Stimulated activated CD4-positive, alpha-beta T cell treated with anti-CD3 and anti-CD28 coated beads, Interleukin-12 subunit alpha, Interleukin-12 subunit beta, amount 100 ng/mL, for 48 hours (primary cell): ENCODE data around the gene SMKR1.
"Not testable (repeated sequence)": the region's sequence is repeated elsewhere in the genome, so short reads cannot be mapped to it uniquely, and the experiment has no call there.

Source experiments
- DNase-seq, 3 donors: peaks; one replicate each; pipeline ENCODE4 v3.0.0-alpha.2; 2020; ENCODE audit warnings: low read depth in 2 of 3, low spot score in 1 of 3

Gene SMKR1

DNA sequence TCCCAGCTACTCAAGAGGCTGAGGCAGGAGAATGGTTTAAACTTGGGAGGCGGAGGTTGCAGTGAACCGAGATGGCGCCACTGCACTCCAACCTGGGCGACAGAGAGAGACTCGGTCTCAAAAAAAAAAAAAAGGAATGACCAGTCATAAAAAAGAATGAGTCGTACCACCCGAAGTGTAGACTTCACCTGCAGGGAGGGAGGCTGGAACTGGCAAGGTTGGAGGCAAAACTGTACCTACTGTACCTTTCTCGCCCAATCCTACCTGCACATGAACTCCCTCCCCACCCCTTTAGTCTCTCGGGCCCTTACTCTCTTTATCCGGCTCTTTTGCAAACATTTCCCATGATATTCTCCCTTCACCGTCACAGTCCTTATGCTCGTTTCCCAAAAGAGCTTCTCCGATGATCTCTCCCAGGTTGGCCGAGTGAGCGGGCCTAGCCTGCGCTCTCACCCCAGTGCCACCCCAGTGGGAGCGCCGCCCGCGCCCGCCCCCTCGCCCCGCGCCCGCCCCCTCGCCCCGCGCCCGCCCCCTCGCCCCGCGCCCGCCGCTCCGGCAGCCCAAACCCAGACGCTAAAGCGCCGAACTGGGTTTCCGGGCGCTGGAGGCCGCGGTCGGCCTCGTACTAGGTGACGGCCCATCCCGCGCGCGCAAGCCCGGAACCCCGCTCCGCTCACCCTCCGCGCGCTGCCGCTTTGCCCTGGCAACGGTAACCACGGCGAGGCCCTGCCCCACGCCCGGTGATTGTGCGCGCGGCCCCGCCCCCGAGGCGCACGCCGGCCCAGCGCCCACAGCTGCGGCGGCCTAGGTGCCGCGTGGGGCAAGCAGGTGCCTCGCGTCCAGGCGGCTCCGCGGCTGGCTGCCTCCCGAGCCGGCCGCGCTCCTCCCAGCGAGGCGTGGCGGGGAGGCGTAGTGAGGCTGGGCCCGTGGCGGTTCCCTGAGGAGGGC is at the start of gene SMKR1:
SMKR1 (plus strand) TSS at position 772 of the 948 bp plus-strand sequence. CDS start 294 bp downstream, outside the sequence.
- DNase-seq = peak; percentile 68 to 87 (median 71)

DNA sequence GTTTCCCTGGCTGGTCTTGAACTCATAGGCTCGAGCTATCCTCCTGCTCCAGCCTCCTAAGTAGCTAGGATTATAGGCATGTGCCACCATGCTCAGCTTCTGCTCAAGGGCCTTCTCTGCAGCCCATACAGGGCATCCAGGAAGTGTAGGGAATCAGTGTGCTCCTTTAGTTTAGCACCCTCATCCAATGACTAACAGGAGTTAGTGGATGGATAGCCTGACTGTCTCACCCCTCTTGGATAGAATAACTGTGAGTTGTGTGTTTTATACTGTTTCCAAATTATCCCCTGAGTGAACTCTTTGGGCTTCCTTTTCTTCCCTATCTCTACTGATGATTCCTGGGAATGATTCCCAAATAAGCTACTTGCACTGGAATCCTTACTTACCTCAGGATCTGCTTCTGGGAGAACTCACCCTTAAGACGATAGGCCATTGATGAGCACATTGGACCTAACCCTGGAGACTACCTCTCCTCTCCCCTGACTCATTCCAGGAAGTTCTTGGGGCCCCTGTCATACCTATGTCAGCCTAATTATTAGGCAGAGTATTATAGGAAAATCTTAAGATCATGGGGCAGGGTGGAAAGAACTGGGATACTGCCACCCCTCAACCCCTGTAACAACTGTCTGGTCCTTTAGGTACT is 49.6 kb upstream of the SMKR1 start:
- DNase-seq = no peak

DNA sequence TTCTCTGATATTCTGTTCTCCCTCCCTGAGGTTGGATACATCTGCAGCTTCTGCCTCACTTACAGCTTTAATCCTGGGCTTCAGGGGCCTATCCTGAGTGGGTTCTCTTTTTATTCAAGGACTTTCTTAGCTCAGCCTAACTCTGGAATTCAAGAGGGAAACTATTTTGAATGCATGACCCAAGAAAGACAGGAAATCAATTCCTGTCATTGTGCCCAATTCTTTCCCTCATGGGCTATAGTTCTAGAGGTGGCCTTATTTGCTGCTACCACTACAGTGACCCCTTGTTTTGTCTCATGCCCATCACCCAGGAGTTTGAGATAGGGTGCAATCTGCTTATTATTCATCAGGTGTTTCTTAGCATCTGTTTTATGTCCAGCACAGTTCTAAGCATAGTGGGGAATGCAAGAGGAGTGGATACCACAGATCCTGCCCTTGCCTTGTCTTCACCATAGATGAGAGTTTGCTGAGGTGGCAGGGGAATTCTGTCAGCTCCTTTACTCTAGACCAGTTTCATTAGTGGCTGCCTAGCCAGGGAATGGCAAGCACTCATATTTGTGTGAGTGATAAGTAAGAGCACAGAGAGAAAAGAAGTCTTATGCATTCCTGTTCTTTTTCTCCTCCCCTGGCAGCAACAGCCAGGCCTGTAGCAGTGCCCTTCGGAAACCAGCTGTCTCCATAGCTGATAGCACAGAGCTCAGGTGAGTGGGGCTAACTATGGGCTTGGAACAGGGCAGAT is 48.7 kb upstream of the SMKR1 start:
- no peak for DNase-seq

DNA sequence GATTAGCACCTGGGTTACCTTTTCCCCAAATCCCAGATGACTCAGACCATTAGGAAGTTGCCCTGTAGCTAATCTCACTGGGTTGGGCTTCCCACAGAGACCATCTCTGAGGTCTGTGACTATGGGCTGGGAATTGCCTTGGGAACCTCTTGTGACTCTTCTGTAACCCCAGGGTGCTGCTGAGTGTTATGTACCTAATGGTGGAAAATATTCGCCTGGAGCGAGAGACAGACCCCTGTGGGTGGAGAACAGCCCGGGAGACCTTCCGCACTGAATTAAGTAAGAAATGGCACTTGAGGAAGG is 48.1 kb upstream of the SMKR1 start:
- DNase-seq = no peak

DNA sequence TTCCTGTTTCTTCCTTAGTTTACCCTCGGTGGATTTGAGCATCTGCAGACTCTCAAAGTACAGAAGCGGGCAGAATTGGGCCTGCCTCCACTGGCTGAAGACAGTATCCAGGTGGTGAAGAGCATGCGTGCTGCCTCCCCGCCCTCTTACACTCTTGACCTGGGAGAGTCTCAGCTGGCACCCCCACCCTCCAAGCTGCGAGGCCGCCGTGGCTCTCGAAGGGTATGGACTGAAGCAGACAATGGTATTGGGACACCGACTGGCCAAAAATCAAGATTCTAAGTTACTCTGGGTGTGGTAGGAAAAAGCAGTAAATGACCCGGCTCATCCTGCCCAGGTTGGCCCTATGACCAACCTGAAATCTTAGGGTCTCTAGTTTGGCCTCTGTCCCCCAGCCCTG is 45.9 kb upstream of the SMKR1 start:
- no peak for DNase-seq

DNA sequence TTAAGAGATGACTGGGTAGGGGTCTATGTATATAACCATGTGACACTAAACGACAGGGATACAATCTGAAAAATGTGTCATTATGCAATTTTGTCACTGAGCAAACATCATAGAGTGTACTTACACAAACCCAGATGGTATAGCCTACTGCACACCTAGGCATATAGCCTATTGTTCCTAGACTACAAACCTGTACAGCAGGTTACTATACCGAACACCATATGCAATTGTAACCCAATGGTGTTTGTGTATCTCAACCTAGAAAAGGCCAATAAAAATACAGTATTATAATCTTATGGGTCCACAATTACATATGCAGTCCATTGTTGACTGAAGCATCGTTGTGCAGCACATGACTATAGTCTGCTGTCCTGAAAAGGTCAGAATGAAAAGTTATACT is 45.2 kb upstream of the SMKR1 start:
- no peak for DNase-seq

DNA sequence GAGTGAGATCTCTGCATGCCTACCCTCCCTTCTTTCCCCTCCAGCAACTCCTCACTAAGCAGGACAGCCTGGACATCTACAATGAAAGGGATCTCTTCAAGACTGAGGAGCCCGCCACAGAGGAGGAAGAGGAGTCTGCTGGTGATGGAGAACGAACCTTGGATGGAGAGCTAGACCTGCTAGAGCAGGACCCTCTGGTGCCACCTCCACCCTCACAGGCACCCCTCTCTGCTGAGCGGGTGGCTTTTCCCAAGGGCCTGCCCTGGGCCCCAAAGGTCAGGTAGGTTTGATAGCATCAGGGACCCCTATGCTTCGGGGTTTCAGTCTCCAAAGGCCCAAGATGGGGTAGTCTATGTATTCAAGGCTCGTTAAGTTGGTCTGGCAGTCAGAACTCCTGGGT is 44.2 kb upstream of the SMKR1 start:
- DNase-seq = no peak

DNA sequence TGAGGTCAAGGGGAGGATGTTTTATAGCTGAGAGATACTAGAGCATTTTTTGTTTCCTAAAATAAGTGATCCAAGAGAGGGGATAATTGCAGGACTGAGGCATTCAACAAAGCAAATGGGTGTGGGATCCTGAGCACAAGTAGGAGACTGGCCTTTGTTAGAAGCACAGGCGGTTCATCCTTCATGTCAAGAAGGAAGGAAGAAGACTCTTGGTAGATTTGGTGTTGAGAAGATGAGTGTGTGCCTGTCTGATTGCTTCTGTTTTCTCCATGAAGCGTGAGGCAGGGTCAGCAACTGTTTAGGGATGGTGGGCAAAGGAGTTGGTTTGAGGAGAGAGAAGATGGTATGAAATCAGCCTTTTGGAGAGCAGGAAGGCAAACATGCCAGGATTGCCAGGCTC is 40.5 kb upstream of the SMKR1 start:
- DNase-seq = no peak

DNA sequence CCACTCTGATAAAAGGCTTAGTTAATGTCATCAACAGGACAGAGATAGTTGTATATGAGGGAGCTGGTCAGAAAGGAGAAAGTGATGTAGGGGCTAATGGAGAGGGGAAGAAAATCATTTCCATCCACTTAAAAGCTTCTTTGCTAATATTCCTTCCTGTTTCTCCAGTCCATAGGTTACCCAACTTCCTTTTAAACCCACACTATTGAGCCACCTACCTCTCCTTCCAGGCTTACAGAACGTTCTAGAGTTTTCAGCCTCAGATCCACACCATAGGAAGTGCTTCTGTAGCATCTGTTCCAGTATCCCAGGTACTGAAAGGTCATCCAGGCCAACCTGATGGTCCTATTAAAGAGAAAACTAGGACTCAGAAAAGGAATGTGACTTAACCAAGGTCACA is 39.9 kb upstream of the SMKR1 start:
- no peak for DNase-seq

DNA sequence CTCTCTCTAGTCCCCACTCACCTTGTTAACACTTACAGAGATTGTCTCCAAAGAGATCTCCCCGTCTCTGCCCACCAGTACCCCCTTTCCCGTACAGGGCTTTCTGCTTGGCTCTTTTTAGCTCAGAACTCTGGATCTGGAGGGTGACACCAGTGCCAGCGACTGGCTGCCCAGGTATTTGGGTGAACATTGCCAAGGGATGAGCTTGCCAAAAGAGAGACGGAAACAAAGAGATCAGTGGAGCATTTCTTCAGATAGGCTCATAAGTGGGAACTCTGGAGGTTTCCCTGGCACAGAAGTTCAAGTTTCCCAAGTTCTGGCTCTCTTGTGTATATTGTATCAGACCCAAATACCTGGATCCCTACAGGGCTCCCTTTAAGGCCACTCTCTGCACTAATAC is 38.1 kb upstream of the SMKR1 start:
- no peak for DNase-seq

DNA sequence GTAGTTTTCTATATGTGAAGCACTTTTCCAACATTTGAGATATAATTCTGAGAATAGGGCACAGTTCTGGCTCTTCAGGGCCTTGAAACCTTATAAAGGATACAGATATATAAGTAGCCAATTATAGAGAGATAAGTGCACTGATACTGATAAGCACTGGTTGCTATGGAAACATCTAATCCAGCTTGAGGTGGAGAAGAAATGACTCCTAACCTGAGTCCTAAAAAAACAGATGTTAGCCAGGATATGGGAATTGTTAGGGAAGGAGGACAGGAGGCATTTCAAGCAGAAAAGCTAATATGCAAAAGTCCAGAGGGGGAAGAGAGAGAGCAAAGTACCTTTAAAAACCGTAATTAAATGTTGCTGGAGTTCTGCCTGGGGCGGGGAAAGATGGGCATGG is 37.3 kb upstream of the SMKR1 start:
- no peak for DNase-seq

DNA sequence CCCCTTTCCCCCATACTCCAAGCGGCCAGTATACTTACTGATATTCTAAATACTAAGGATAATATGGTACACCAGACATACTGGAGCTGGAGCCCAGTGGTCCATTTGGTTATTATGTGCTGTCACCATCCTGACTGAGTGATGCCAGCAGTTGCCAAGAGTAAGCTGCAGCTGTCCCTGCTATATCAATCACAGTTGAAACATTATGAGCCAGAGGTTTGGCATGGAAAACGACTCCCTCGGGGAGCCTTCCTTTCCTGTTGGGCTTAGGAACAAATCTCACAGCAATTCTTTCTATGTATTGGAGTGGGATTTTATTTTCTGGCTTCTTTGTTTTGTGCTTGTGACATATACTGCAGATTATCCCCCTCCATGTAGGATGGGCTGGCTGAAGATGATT is 35.5 kb upstream of the SMKR1 start:
- DNase-seq = no peak

DNA sequence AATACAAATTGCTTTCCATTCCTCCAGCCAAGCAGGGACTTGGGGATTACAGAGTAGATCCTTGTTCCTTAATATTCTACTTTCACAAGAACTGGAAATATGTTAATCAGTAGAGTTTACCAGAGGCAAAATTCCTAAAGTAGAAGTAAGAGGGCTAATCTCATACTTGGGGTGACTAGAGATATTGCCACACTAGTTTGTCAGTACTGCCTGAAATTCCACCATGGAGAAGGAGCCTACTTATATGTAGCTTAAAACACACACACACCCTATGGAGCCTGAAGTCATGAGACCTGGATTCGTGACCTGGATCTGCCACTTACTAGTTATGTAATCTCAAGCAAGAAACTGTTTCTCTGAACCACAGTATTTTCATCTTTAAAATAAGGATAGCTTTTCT is 34.2 kb upstream of the SMKR1 start:
- DNase-seq = no peak

DNA sequence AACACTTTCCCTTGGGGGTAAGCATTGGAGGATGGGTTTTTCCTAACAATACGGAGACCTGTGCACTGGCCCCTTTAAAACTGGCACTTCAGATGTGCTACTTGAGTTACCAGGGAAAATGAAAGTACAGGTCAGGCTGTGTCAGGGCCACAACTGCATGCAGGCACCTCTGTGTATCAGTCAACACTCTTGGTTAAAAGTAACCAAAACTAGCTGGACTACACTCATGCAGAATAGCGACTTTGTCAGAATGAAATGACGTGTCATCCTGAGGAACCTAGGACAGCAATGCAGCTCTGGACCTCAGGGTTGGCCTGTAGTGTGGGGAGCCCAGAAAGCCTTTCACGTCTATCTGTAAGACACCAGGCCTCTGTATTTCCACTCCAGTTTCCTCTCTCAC is 33.8 kb upstream of the SMKR1 start:
- DNase-seq = no peak

DNA sequence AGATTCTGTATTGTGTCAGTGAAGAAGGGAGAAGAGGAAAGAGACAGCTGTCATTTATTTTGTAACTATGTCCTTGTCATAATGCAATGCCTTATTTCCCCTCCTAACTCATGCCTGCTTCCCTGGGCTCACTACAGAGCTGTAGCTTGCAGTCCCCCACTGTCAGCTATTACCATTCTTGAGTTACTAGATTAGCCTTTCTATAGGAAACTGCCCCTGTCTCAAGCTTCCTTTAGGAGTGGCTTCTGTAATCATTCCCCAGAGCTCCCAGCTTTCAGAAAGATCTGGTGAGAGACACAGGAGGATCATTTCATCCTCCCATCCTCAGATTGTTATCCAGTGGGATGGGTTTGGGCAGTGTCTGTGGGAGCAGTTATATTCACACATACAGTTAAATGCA is 32.4 kb upstream of the SMKR1 start:
- DNase-seq = no peak

DNA sequence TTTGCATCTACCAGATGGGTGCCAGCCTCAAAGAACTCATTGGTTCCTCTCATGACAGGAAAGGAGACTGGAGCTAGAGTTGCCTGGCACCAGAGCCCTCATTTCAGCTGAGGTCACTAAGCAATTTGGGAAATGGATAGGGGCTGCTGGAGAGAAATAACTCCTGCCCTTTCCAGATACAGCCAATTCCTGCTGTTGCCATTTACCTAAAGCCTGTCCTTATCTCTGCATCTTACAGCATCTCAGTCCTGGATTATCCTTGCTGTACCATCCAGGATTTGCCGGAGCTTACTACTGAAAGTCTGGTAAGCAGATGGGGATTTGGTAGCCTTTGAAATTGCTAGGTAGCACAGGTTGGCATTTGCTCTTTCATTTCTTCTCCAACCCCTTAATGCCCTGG is 31.9 kb upstream of the SMKR1 start:
- DNase-seq = no peak

DNA sequence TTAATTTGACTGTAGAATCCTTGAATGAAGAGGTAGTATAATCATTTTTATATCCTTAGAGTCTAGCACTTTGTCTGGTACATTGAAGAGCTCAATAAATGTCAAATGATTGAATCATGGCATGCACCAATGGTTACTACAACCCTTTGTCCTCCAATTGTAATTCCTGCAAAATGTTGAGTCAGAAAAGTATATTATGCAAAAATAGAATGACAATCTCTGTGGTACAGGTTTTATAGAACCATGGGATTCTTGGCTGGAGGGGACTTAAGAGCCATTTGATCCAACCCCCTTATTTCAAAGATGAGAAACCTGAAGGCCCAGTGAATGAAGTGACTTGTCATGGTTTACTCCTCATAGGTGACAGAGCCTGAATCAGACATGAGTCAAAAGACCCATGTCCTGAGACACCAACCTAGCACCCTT is 30.9 kb upstream of the SMKR1 start:
- DNase-seq = peak in 1 of 3 donors; percentile 16

DNA sequence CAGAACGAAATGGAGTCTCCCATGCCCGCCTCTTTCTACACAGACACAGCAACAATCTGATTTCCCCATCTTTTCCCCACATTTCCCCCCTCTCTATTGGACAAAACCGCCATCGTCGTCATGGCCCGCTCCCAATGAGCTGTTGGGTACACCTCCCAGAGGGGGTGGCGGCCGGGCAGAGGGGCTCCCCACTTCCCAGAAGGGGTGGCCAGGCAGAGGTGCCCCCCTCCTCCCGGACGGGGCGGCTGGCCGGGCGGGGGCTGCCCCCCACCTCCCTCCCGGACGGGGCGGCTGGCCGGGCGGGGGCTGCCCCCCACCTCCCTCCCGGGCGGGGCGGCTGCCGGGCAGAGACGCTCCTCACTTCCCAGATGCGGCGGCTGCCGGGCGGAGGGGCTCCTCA is 26.4 kb upstream of the SMKR1 start:
- not testable (repeated sequence) for DNase-seq

DNA sequence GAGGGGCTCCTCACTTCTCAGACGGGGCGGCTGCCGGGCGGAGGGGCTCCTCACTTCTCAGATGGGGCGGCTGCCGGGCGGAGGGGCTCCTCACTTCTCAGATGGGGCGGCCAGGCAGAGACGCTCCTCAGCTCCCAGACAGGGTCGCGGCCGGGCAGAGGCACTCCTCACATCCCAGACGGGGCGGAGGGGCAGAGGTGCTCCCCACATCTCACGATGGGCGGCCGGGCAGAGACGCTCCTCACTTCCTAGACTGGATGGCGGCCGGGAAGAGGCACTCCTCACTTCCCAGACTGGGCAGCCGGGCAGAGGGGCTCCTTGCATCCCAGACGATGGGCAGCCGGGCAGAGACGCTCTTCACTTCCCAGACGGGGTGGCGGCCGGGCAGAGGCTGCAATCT is 25.9 kb upstream of the SMKR1 start:
- DNase-seq = not testable (repeated sequence)

DNA sequence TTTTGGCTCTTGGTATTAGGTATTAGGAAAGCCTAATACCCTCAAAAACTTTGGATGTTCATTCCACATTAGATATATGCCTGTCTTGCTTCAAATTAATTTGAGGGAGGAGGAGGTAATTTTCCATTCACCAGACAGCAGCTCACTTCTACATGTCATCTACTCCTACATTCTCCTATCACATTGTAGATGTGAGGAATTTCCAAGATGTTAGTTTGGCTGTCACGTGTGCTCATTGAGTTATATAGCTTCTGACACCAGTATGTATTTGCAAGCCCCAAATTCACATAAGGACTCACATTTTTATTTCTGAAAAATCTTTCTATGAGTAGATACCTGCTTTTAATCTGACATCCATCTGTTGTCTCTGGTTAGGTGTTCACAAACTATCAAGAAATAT is 22.5 kb upstream of the SMKR1 start:
- no peak for DNase-seq

DNA sequence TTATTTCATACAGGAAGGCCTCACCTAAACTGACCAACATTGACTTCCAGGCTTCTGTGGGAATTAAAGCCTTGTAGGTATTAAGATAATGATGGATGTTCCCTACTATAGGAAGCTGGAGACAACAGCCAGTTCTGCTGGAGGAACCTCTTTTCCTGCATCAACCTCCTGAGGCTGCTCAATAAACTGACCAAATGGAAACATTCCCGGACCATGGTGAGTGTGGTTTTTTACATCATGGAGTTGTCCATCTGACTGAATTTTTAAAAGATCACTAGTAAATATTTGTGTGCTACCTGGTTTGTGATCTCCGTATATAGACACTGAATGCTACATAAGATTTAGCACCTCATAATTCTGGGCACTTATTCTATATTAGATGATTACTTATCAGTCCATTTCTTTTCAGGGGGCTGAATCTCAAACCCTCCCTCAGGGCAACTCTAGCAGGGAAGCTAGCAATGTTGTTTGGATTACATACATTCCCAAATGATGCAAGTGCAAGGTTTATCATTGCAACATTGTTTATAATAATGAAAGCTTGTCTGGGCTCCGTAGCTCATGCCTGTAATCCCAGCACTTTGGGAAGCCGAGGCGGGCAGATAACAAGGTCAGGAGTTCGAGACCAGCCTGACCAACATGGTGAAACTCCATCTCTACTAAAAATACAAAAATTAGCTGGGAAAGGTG is 21.5 kb upstream of the SMKR1 start:
- no peak for DNase-seq
